Activated CD4-positive, alpha-beta T cell treated with anti-CD3 and anti-CD28 coated beads for 4 hours (primary cell): ENCODE measurements around the gene CCKAR.

Experiments
- DNase-seq, 2 donors: peaks; one replicate each; pipeline ENCODE4 v3.0.0-alpha.2; 2020

Gene CCKAR

DNA sequence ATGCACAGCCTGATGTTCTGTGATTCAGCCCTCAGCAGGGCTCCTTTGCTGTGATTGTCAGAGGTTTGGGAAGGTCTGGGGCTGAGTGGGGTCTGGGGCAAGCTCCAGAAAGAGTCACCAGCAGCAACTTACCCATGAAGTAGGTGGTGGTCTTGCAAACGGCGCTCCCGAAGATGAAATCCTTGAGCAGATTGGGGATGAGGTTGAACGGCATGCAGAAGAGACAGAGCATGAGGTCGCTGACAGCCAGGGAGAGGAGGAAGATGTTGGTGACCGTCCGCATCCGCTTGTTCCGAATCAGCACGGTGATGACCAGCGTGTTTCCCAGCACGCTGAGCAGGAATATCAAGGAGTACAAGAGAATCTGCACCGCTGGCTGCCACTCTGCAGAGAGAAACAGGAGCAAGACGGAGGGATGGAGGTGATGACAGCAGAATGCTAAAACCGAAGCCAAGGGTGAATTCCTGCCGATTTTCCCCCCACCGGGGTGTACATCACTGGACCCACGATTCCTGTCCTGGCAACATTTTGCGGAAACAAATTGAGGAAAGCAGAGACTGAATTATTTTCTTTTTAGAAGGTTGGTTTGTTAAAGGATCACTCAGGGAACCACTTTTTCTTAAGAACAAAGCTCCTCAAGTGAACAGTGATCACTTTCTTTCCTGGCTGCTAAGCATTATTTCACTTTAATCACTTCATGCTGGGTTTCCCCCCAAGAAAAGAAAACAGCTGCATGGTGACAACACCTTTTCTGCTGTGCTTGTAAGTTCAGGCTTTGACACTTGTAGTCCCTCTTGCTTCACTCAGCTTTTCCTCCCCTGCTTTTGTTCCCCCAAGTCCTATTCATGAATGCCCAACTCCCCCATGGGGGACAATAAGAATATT lies 941 bp downstream of the CCKAR start:
- no peak for DNase-seq

GRCh38 chr4:26485684-26486083 lies 4.6 kb downstream of the CCKAR start:
- no peak for DNase-seq

- DNase-seq: no peak
Observed at GRCh38 chr4:26484516-26484915, 5.8 kb downstream of the CCKAR start.

GRCh38 chr4:26484032-26484515 lies 6.2 kb downstream of the CCKAR start:
- no peak for DNase-seq

DNA sequence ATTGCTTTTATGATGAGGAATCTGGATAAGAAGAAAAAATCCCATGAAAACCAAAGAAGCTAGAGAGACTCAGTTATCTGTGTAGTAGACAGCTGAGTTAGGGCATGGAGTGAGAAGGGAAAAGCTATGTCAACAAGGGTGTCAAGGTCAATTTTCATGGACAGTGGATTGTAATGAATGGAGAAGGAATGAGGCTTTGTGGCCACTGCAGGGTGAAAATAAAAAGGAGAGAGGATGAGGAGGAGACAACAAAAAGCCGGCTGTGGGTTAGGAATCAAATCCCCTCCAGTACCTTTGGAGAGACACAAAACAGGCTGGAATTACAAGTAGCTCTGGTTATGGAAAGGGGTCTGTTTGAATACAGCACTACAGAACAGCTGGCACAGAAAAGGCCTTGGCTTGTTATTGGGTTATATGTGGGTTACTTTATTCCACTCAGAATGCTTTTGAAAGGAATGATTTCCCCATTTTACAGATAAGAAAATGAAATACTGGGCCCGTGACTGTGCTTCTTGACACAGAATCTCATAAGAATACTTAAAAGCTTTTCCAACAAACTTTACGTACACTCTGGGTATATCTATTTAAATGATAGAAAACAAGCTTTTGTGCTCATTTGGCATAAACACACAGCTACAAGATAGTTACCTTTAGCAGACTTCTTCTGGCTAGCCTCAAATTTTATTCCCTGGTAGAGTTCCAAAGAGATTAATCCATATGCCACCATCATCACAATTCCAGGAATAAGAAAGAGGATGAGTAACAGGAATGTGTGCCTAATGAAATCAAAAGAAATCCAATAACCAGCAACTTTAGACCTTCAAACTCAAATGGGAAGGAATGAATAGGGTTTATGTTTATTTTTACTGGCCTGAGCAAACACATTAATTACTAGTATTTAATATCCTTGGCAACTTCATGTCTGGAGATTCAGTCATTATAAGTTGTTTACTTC lies 7.5 kb downstream of the CCKAR start:
- no peak for DNase-seq

- DNase-seq: no peak
Observed at GRCh38 chr4:26478330-26478729, 12.0 kb downstream of the CCKAR start.

GRCh38 chr4:26476545-26476944 lies 13.7 kb downstream of the CCKAR start:
- DNase-seq: no peak

GRCh38 chr4:26475716-26476115 lies 14.6 kb downstream of the CCKAR start:
- DNase-seq: no peak

GRCh38 chr4:26474551-26474950 lies 15.7 kb downstream of the CCKAR start:
- no peak for DNase-seq

GRCh38 chr4:26473893-26474292 lies 16.4 kb downstream of the CCKAR start:
- no peak for DNase-seq

- DNase-seq: no peak
Observed at GRCh38 chr4:26471890-26472289, 18.4 kb downstream of the CCKAR start.

GRCh38 chr4:26468977-26469376 lies 21.3 kb downstream of the CCKAR start:
- DNase-seq: no peak

DNA sequence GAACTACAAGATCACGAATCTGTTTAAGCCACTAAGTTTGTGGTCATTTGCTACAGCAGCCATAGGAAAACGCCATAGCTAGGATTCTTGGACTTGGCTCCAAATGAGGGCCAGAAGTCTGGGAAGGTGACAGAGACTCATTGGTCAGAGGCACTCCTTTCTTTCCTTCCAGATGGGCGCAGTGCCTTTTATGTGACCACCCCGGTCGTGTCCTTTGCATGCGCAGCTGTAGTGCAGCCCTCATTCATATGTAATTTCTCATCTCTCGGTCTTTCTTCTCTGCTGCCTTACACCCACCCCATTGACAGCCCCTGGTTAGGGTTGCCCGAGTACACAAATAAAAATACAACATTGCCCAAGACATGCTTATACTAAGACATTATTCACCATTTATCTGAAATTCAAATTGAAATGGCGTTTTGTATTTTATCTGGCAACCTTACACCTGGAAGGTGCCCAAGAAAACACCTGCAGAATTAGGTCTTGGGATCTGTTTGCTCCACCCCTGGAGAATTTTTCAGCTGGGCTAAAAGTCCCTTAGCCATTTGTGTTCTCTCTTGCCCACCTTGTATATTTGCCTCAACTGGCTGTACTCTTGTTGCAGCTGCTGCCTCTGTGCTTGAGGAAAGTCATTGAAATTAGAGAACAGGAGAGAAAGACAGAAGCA lies 21.9 kb downstream of the CCKAR start:
- no peak for DNase-seq

- DNase-seq: no peak
Observed at GRCh38 chr4:26467724-26468123, 22.6 kb downstream of the CCKAR start.

GRCh38 chr4:26466578-26467270 lies 23.6 kb downstream of the CCKAR start:
- no peak for DNase-seq

GRCh38 chr4:26464420-26465095 lies 25.7 kb downstream of the CCKAR start:
- DNase-seq: no peak

- DNase-seq: no peak
Observed at GRCh38 chr4:26463386-26463785, 26.9 kb downstream of the CCKAR start.

GRCh38 chr4:26462874-26463273 lies 27.4 kb downstream of the CCKAR start:
- DNase-seq: no peak

DNA sequence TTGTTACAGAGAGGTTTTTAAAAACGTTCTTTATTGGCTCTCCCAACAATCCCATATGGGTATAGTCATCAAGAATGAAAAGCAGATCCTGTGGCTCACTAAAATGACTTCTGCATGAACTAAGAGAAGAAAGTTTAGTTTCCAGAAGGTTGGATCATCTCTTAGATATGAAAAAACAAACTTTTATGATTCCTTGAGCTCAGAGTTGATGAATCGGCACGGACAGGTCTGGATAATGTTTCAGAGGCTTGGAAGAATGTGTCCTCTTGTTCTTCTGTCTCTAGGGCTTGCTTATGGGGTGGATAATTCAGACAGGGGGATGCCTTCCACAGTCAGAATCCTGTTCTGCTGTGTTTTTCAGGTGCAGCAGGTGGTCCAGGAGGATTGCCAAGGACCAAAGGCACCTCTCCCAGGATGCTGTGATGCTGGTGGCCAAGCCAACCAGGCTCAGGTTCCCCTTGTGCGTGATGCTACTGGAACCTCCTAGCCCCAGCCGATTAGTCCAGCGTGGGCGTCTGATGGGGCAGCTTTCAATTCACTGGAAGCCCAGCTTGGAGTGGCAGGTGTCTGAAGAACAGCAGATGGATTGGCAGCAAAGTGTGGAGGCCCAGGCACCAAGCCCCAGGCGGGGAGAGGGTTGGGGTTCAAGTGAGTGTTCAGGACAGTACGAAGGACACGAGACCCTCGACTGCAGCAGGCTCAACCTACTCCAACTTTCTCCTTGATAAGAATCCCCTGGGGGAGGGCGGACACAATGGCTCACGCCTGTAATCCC lies 30.3 kb downstream of the CCKAR start:
- DNase-seq: no peak

DNA sequence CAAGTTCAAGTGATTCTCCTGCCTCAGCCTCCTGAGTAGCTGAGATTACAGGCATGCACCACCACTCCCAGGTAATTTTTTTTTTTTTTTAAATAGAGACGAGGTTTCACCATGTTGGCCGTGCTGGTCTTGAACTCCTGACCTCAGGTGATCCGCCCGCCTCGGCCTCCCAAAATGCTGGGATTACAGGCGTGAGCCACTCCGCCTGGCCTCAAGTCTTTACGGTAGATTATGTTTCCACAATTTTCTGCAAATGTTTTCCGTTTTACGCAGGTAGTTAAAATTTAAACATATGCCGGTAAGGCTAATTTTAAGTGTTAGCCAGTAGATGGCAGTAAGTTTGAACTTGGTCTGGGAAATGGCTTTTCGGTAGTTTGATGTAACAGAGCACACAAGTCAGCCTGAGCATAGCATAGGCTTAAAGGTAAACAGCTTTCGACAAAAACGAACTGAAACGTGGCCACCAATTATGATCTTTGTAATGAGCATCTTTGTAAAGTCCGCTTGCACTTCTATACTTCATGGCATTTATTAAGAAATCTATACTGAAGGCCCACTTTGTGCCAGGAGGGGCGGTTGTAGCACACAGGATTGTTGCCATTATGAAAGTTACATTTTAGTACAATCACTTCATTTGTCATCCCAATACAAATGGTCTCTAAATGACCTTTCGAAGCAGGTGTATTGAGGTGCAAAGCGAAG lies 31.1 kb downstream of the CCKAR start:
- DNase-seq: no peak
